A549 (cell line): Measurements from ENCODE around the gene CD80. TPM values are rescaled to one million over a fixed set of nuclear protein-coding genes. Genes with fewer than 3 reads are reported as not detected.

ENCODE experiments used
- ATAC-seq, 2 experiments: fragments of 200-7000 bp in 1 of 2; fragments of >200 bp in 1 of 2; cut with Nextera tagmentation in 1 of 2; cut with Tn5 transposase in 1 of 2; 3 replicates each; pipeline versions ENCODE4 v1.8.0 to v1.9.1; 2018 to 2020; ENCODE audit warnings: mild to moderate bottlenecking in 1 of 2, moderate library complexity in 1 of 2
- CTCF ChIA-PET: fragments of 300-600 bp; sonication (Branson Sonifier 250); formaldehyde crosslinking; extraction: SDS; loops from one replicate; lab custom pipeline; 2021; ENCODE audit warnings: antibody characterized with exemption, inconsistent platforms; lab: Yijun Ruan, JAX
- POLR2A ChIA-PET: fragments of 350-600 bp; formaldehyde crosslinking; extraction: SDS; loops from one replicate; lab custom pipeline; 2021; ENCODE audit warnings: antibody characterized with exemption, inconsistent platforms; lab: Yijun Ruan, JAX
- DNase-seq, 2 experiments: peaks; one replicate each; pipeline versions ENCODE4 v3.0.0 to v3.0.0-alpha.2; 2011 to 2016; ENCODE audit warnings: low read depth in 1 of 2, low spot score in 1 of 2
- FAIRE-seq: peaks from 2 replicates; lab custom pipeline; 2011; peaks lifted over from hg19 to GRCh38; lab: Jason Lieb, UNC
- H3K27ac ChIP-seq, 2 experiments: fragments of >200 bp; sonication (Bioruptor Twin); formaldehyde crosslinking; 3 replicates each; pipeline ENCODE4 v1.5.1; 2016 to 2017
- H3K4me1 ChIP-seq: fragments of >200 bp; sonication (Bioruptor Twin); formaldehyde crosslinking; 3 replicates; pipeline ENCODE4 v1.6.1; 2016
- H3K4me2 ChIP-seq: fragments of >200 bp; sonication (Bioruptor Twin); formaldehyde crosslinking; 3 replicates; pipeline ENCODE4 v1.6.1; 2016
- H3K4me3 ChIP-seq: fragments of >200 bp; sonication (Bioruptor Twin); formaldehyde crosslinking; 3 replicates; pipeline ENCODE4 v1.5.1; 2016
- H3K9me3 ChIP-seq: fragments of >200 bp; sonication (Bioruptor Twin); formaldehyde crosslinking; 3 replicates; pipeline ENCODE4 v1.6.1; 2016
- BHLHE40 ChIP-seq: IDR thresholded peaks from 2 replicates; pipeline ENCODE4 v1.6.1; 2012; ENCODE audit warnings: low read depth, low read length, inconsistent platforms
- CBX2 ChIP-seq: fragments of 200-600 bp; sonication (generic); IDR thresholded peaks from 2 replicates; pipeline ENCODE4 v1.6.1; 2016; ENCODE audit warnings: low read depth, mild to moderate bottlenecking, borderline replicate concordance
- CHD2 ChIP-seq: fragments of 150-350 bp; IDR thresholded peaks from 2 replicates; pipeline ENCODE4 v1.6.1; 2014; ENCODE audit warnings: low read length; ENCODE audit not compliant: partially characterized antibody
- ESRRA ChIP-seq: fragments of 150-350 bp; IDR thresholded peaks from 2 replicates; pipeline ENCODE4 v1.6.1; 2014; ENCODE audit warnings: mild to moderate bottlenecking, low read length, borderline replicate concordance
- FOSB ChIP-seq: fragments of 250-450 bp; sonication (Bioruptor Pico); IDR thresholded peaks from 2 replicates; pipeline ENCODE4 v1.5.0; 2020; ENCODE audit warnings: mild to moderate bottlenecking, moderate library complexity
- GATA3 ChIP-seq: IDR thresholded peaks from 2 replicates; pipeline ENCODE4 v1.6.1; 2012; ENCODE audit warnings: borderline replicate concordance
- JUNB ChIP-seq: fragments of >200 bp; sonication (Bioruptor Twin); formaldehyde crosslinking; IDR thresholded peaks from 2 replicates; pipeline ENCODE4 v1.6.1; 2016
- POLR2A ChIP-seq: IDR thresholded peaks from 2 replicates; pipeline ENCODE4 v1.6.1; 2012; ENCODE audit warnings: mild to moderate bottlenecking, low read length
- POLR2AphosphoS2 ChIP-seq: conservative IDR thresholded peaks from 2 replicates; pipeline ENCODE4 v1.6.1; 2012; ENCODE audit warnings: low read length, improper control_type of control experiment, inconsistent platforms
- RFX5 ChIP-seq: fragments of 450-650 bp; IDR thresholded peaks from 2 replicates; pipeline ENCODE4 v1.7.1; 2014; ENCODE audit warnings: antibody characterized with exemption, mild to moderate bottlenecking, moderate library complexity
- WGBS: methylation state at CpG from one replicate; pipeline ENCODE4 v1.1.6; 2017; ENCODE audit errors: missing lambda C conversion rate; 5-methylcytosine and 5-hydroxymethylcytosine counted together
- polyA plus RNA-seq, 4 experiments: library from polyadenylated mRNA; depleted of rRNA in 3 of 4; stranded (reverse); fragments of >200 nt; fragmentation: RNase III in 1 of 4; extraction: RNeasy Plus Mini Kit Qiagen cat#74134 plus additional on column Dnase treatment in 1 of 4; gene quantifications; 2 replicates in 3 of 4; 3 replicates in 1 of 4; pipeline ENCODE4 v1.2.3, GENCODE V29; 2011 to 2017
- TF ChIP-seq, protein P1 (sequence below): fragments of 200-600 bp; sonication (generic); IDR thresholded peaks from 2 replicates; pipeline ENCODE4 v1.6.1; 2016; ENCODE audit warnings: antibody characterized with exemption, mild to moderate bottlenecking, moderate library complexity
- TF ChIP-seq, protein P2 (sequence below): fragments of 250-450 bp; sonication (Bioruptor Pico); IDR thresholded peaks from 2 replicates; pipeline ENCODE4 v1.5.0; 2021; ENCODE audit warnings: mild to moderate bottlenecking, moderate library complexity, borderline replicate concordance
- TF ChIP-seq, protein P3 (sequence below): IDR thresholded peaks from 2 replicates; pipeline ENCODE4 v1.6.1; 2012
- TF ChIP-seq, protein P4 (sequence below): fragments of >200 bp; sonication (Bioruptor Twin); formaldehyde crosslinking; IDR thresholded peaks from 3 replicates; pipeline ENCODE4 v1.5.1; 2016
- TF ChIP-seq, protein P5 (sequence below): fragments of 150-350 bp; IDR thresholded peaks from 2 replicates; pipeline ENCODE4 v1.6.1; 2014; ENCODE audit warnings: low read depth, mild to moderate bottlenecking, low read length
- TF ChIP-seq, protein P6 (sequence below): fragments of 250-450 bp; sonication (Bioruptor Pico); IDR thresholded peaks from 2 replicates; pipeline ENCODE4 v1.5.0; 2020; ENCODE audit warnings: low read depth, mild to moderate bottlenecking, moderate library complexity

The CD80 gene
- polyA plus RNA-seq, 2 of the 4 experiments (the other 2 are of a cell fraction) = 0.08 TPM; not detected in 1

DNA sequence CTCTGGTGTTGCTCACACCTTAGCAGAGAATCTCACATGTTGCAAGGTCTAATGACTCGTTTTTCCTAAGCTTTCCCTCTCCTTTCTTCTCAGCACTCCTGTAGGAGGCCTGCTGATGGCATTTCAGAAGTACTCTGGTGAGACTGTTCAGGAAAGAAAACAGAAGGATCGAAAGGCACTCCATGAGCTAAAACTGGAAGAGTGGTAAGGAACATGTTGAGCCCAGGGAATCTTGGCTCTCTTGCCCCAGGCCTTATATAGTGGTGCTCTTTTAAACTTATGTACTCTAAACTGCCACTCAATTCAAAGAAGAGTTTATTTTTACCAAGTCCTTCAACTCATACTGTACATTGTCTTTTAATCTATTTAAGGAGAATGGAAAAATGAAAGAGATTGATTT, 42.3 kb downstream of the CD80 start (continued):
- TF ChIP-seq, protein P1, sequence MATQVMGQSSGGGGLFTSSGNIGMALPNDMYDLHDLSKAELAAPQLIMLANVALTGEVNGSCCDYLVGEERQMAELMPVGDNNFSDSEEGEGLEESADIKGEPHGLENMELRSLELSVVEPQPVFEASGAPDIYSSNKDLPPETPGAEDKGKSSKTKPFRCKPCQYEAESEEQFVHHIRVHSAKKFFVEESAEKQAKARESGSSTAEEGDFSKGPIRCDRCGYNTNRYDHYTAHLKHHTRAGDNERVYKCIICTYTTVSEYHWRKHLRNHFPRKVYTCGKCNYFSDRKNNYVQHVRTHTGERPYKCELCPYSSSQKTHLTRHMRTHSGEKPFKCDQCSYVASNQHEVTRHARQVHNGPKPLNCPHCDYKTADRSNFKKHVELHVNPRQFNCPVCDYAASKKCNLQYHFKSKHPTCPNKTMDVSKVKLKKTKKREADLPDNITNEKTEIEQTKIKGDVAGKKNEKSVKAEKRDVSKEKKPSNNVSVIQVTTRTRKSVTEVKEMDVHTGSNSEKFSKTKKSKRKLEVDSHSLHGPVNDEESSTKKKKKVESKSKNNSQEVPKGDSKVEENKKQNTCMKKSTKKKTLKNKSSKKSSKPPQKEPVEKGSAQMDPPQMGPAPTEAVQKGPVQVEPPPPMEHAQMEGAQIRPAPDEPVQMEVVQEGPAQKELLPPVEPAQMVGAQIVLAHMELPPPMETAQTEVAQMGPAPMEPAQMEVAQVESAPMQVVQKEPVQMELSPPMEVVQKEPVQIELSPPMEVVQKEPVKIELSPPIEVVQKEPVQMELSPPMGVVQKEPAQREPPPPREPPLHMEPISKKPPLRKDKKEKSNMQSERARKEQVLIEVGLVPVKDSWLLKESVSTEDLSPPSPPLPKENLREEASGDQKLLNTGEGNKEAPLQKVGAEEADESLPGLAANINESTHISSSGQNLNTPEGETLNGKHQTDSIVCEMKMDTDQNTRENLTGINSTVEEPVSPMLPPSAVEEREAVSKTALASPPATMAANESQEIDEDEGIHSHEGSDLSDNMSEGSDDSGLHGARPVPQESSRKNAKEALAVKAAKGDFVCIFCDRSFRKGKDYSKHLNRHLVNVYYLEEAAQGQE = no peak
- TF ChIP-seq POLR2AphosphoS2 = no peak

DNA sequence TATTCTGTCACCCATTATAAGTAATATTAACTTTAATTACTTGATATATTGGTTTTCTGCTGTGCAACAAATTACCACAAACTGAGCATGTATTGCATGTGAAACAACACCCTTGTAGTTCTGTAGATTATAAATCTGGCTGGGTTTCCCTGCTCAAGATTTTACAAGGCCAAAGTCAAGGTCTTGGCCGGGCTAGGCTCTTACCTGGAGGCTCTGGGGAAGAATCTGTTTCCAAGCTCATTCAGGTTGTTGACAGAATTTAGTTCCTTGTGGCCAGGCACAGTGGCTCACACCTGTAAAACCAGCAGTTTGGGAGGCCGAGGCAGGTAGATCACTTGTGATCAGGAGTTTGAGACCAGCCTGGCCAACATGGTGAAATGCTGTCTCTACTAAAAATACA, 44.8 kb downstream of the CD80 start:
- FAIRE-seq = no peak
- TF ChIP-seq CHD2 (no peak), BHLHE40 (no peak), CBX2 (no peak), JUNB (no peak), RFX5 (no peak), ESRRA (no peak), FOSB (no peak), GATA3 (no peak), POLR2A (no peak)
- TF ChIP-seq, protein P2, sequence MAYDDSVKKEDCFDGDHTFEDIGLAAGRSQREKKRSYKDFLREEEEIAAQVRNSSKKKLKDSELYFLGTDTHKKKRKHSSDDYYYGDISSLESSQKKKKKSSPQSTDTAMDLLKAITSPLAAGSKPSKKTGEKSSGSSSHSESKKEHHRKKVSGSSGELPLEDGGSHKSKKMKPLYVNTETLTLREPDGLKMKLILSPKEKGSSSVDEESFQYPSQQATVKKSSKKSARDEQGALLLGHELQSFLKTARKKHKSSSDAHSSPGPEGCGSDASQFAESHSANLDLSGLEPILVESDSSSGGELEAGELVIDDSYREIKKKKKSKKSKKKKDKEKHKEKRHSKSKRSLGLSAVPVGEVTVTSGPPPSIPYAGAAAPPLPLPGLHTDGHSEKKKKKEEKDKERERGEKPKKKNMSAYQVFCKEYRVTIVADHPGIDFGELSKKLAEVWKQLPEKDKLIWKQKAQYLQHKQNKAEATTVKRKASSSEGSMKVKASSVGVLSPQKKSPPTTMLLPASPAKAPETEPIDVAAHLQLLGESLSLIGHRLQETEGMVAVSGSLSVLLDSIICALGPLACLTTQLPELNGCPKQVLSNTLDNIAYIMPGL (CRISPR knock-in tag) = no peak
- TF ChIP-seq, protein P3, sequence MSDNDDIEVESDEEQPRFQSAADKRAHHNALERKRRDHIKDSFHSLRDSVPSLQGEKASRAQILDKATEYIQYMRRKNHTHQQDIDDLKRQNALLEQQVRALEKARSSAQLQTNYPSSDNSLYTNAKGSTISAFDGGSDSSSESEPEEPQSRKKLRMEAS = no peak
- TF ChIP-seq, protein P4, sequence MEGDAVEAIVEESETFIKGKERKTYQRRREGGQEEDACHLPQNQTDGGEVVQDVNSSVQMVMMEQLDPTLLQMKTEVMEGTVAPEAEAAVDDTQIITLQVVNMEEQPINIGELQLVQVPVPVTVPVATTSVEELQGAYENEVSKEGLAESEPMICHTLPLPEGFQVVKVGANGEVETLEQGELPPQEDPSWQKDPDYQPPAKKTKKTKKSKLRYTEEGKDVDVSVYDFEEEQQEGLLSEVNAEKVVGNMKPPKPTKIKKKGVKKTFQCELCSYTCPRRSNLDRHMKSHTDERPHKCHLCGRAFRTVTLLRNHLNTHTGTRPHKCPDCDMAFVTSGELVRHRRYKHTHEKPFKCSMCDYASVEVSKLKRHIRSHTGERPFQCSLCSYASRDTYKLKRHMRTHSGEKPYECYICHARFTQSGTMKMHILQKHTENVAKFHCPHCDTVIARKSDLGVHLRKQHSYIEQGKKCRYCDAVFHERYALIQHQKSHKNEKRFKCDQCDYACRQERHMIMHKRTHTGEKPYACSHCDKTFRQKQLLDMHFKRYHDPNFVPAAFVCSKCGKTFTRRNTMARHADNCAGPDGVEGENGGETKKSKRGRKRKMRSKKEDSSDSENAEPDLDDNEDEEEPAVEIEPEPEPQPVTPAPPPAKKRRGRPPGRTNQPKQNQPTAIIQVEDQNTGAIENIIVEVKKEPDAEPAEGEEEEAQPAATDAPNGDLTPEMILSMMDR = no peak
- TF ChIP-seq, protein P5, sequence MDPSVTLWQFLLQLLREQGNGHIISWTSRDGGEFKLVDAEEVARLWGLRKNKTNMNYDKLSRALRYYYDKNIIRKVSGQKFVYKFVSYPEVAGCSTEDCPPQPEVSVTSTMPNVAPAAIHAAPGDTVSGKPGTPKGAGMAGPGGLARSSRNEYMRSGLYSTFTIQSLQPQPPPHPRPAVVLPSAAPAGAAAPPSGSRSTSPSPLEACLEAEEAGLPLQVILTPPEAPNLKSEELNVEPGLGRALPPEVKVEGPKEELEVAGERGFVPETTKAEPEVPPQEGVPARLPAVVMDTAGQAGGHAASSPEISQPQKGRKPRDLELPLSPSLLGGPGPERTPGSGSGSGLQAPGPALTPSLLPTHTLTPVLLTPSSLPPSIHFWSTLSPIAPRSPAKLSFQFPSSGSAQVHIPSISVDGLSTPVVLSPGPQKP = no peak
- TF ChIP-seq, protein P1 = no peak
- TF ChIP-seq, protein P6, sequence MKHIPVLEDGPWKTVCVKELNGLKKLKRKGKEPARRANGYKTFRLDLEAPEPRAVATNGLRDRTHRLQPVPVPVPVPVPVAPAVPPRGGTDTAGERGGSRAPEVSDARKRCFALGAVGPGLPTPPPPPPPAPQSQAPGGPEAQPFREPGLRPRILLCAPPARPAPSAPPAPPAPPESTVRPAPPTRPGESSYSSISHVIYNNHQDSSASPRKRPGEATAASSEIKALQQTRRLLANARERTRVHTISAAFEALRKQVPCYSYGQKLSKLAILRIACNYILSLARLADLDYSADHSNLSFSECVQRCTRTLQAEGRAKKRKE = no peak
- POLR2A ChIA-PET = no interaction called here

More for the DNA sequence above, 44.8 kb downstream of the CD80 start:
- no peak overlapping the region for H3K4me2 ChIP-seq
- no peak overlapping the region for H3K4me3 ChIP-seq
- no peak for ATAC-seq
- no peak for DNase-seq
- CTCF ChIA-PET = no interaction called here
- H3K4me1 ChIP-seq = no peaks in the 10 kb centered on the region
- WGBS = 96% methylated on average over 2 of the region's 2 CpGs
- 0 out of 3 replicates have a peak, but pooled peaks cover 5% of the 10 kb centered on the region for H3K9me3 ChIP-seq
- H3K27ac ChIP-seq = no peak overlapping the region
